ENCODE data around the gene KCTD15.

- TF ChIP-seq CTCF (IDR thresholded peaks at IDR 0.05), result no peak
- TF ChIP-seq POLR2A (IDR thresholded peaks at IDR 0.05), result no peak
Observed at GRCh38 chr19:33826521-33826920, 29.9 kb downstream of the KCTD15 start.
